Urothelium cell line (cell line): ENCODE data around the gene RBPJL.
A peak's percentile ranks its signal among the peaks of the same experiment; 100 is the strongest.

ENCODE experiments used
- DNase-seq: peaks from one replicate; pipeline ENCODE4 v3.0.0; 2011; ENCODE audit warnings: low spot score, mixed read lengths
- FAIRE-seq: peaks from 2 replicates; lab custom pipeline; 2011; peaks lifted over from hg19 to GRCh38; lab: Jason Lieb, UNC

The RBPJL gene

DNA sequence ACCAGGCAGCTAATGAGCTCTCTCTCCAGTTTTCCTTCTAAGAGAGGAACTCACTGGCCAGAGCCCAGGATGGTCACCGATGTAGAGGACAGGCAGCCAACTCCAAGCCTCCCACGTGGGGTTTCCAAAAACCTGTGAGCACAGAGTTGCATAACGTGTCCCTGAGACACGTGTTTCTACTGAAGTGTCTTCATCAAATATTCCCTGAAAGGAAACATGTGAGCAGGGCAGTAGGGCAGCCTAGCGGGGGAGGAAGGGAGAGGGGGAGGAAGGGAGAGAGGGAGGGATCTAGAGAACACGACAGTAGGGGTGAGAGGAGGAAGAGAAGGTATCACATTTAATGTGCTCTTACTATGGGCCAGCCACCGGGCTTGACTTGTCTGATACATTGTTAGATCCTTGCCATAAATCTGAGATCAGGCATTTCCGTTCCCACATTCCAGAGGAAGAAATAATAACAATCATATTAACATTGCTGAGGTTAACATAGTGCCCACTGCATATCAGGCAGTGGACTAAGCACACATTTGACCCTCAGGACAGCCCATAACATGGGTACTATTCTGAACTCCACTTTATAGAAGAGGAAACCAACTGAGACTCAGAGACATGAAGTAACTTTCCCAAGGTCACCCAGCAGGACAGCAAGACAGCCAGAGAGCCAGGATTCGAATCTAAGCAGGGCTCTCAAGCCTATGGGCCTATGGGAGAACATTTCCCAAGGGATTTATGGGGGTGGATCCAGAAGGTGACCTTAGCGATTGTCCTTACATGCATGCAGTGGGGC lies 51.8 kb downstream of the RBPJL start:
- no peak for FAIRE-seq
- DNase-seq, result peak; percentile 56

DNA sequence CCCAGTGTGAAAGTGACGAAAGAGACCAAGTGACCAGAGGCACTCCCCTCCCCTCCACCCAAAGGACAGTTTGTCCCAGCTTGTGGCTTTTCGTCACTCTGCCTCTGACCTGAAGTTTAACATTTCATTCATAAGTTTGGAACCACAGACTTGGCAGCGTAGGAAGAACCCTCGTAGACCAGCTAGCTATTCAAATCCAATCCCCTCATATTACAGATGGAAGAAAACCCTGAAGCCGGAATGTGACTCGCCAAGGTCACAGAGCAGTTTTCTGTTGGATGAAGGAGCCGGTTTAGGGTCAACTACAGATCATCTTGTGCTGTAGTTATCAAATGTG lies 52.4 kb downstream of the RBPJL start:
- DNase-seq, result no peak
- FAIRE-seq, result no peak

DNA sequence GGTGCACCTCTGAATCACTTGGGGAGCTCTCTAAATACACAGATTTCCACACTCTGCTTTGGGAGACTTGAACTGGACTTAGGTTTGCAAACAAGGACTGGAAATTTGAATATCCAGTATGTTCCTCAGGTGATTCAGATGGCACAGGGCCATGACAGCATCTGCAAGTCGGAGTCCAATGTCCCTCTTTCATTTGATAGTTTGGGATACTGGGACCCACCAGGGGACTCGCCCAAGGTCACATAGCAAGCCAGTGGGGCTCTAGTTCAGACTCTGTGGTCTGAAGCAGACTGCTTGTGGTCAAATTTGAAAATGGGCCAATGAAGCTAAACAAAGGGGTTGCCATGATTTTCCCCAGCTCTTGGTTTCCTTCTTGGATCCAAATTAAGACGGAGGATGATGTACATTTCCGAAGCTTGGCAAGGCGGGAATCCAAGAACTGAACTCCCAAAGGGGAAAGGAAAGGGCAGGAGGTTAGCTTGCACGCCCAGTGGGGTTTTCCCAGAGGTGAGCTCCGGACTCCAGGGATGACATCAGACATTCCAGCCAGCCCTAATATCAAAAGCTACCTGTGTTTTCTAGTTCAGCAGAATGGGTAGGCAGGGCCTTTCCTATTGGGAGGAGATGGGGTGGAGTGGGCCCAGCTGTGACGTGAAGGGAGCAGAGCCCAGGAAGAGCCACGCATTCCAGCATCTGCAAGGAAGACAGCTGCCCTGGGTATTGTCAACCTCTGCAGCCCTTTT lies 52.9 kb downstream of the RBPJL start:
- DNase-seq (peak; percentile 80), FAIRE-seq (no peak)

DNA sequence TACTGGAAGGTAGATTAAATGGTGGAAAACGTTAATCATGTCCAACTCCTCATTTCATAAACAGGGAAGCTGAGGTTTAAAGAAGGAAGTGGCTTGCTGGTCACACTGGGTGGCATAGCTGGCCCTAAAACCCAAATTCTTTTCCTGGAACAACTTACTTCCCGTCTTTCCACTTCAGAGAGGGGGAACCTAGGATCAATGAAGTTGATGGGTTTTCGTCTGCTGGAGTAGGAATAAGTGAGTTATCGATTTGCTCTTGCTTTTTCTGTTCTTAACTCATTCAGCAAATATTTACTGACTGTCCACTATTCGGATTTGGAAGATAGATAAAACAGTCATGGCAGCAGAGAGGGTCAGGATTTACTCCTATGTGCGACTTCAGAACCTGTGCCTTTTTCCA lies 55.2 kb downstream of the RBPJL start:
- no peak for DNase-seq
- FAIRE-seq, result no peak

DNA sequence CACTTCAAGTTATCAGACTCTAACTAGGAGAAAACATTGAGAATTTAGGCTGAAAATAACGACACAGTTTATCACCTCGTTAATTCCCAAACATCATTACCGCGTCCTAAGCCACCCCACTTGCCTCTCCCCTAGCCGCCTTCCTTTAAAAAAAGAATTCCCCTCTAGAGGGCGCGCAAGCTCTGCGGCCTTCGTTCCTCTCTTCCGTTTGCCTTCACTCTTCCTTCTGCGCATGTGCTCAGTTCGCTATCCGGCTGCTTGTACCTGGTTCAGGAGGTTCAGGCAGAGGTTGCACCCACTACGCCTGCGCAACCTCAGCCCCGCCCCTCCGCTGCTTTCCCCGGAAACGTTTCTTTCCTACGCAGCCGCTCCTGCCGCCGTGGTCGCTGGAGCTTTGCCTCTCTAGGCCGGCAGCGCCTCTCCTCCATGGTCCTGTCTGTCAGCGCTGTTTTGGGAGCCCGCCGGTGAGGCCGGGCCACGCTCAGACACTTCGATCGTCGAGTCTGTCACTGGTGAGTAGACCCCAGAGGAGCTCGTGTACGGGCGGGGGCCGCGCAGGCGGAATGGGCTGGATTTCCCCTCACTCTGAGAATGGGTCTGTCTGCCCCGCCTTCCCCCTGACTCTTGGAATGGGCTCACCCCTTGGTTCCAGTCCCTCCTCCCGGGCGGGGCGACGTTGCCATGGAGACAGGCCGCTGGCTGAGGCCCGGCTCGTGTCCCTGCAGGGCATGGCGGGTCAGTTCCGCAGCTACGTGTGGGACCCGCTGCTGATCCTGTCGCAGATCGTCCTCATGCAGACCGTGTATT lies 56.4 kb downstream of the RBPJL start, which contains the start of gene SYS1:
TSS of gene SYS1 (plus strand) at position 353 of the 807 bp plus-strand sequence. CDS start at position 729, 376 bp downstream.
- FAIRE-seq (peak; percentile 91), DNase-seq (peak; percentile 100)

DNA sequence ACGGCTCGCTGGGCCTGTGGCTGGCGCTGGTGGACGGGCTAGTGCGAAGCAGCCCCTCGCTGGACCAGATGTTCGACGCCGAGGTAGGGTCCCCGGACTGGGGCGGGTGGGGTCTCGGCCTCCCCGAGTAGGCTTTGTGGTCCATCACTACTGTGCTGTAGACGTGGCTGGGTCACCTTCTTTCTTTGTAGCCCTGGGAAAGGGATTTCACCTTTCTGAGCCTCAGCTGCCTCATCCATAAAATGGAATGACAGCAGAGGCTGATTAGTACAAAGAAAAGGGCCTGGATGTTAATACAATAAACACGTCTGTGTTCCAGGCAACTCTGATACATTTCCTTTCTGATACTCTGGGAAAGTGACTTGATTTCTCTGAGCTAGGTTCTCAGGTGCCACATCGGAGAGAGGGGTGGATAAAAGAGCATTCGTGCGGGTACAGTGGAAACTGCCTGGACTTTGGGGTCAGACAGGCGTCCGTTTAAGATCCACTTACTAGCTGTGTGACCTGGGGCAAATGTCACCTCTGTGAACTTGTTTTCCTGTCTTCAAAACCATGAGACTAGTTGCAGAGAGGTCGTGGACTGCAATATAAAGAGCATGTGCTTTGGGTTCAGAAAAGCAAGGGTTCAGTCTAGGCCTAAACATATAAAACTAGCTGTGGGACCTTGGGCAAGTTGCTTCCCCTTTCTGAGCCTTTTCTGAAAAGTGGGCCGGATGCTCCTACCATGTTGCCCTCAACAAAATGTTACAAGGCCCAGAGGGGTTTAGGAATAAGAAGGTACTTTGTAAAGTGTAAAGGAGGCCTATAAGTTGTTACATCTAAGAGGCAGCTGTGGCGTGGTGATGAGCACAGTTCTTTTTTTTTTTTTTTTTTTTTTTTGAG lies 57.2 kb downstream of the RBPJL start:
- no peak for DNase-seq
- no peak for FAIRE-seq

DNA sequence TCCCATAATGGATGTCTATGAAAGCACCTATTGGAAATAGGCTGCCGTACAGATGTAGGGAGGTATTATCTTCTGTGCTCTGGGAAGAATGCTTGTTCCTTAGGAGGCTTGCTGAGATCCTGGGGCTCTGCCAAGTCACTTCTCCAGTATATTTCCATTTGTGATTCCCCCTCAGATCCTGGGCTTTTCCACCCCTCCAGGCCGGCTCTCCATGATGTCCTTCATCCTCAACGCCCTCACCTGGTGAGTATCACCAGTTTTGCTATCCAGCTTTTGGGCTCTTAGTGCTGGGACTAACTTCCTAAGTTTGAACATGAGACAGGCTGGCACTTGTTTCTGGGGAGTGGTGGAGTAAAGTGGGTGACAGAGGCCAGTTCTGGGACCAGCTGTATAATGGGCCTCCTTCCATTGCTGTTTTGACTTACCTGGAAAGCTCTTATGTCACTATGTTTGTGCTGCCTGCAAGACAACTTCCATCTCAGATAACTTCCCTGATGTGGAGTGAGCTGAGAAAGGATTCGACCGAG lies 58.9 kb downstream of the RBPJL start:
- DNase-seq (no peak), FAIRE-seq (no peak)

DNA sequence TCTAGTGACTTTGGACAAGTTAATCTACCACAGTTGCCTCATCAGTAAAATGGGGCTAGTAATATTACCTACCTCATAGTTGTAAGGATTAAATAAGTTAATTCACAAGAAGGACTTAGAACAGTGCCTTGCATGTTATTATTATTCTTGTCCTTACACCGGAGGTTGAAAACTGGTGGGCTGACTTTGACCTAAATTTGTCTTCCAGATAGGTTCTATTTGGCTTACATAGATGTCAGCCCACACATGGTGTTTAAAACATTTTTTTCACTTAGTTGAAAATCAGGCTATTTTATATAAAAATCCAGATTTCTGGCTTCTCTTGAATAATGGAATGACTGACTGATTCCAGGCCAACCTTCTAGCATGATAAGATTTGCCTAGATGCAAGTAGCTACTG lies 59.6 kb downstream of the RBPJL start:
- DNase-seq (no peak), FAIRE-seq (no peak)

DNA sequence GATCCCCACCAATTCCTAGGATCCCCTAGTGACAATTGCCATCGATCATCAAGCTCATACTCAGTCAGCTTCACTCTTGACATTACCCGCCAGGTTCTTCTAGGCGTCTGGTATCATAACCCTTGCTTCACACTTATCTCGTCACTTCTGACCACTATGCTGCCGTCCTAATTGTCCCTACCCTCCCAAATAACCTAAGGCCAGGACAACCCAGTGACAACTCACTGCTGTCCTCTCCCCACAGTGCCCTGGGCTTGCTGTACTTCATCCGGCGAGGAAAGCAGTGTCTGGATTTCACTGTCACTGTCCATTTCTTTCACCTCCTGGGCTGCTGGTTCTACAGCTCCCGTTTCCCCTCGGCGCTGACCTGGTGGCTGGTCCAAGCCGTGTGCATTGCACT lies 60.0 kb downstream of the RBPJL start:
- DNase-seq (no peak), FAIRE-seq (no peak)

DNA sequence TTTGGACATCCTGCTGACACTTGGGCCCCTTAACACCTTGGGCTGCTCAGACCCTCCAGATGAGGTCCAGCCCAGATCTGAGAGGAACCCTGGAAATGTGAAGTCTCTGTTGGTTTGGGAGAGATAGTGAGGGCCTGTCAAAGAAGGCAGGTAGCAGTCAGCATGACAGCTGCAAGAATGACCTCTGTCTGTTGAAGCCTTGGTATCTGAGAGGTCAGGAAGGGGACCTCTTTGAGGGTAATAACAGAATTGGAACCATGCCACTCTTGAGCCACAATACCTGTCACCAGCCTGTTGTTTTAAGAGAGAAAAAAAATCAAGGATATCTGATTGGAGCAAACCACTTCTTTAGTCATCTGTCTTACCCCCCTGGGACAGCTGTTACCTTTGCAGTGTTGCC lies 60.5 kb downstream of the RBPJL start:
- no peak for FAIRE-seq
- DNase-seq, result no peak
